ENCODE results near the gene SMAD5. TPM values are rescaled to one million over a fixed set of nuclear protein-coding genes. Genes with fewer than 3 reads are reported as not detected.

SMAD5 gene
- polyA plus RNA-seq, 1 experiment = 98.3 TPM

DNA sequence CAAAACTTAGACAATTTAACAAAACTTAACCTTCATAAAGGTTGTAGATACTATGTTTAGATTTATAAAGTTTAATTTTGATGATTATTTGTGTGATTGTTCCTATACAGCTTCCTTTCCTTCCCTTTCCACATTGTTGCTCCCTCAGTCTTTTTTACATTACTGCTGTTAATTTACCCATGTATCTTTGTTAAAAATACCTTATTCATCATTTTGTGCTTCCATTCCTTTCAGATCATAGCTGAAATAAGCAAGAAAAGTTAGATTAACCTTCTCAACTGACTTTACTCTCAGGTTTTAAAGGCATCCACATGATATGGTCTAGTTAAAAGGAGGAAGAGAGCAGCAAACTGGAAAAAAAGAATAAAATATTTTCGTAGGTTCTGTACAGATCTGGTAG is 2.0 kb downstream of the SMAD5 start:
- H3K27me3 ChIP-seq (ENCODE audit: control insufficient read depth, insufficient read depth, low read length) = no peaks in the 10 kb centered on the region
- TF ChIP-seq CTCF (IDR thresholded peaks at IDR 0.05; ENCODE audit: low read depth, low read length) = no peak
- H3K4me3 ChIP-seq (ENCODE audit: low read depth, low read length) = peak overlapping the region; percentile 93
- H3K9me3 ChIP-seq (ENCODE audit: control insufficient read depth, insufficient read depth, low read length) = no peaks in the 10 kb centered on the region
- ChIA-PET CTCF (interaction anchor here (0.9 to 1.7 kb wide), 5 partner anchors 11 to 190 kb away, joined by 3 to 13 read pairs (median 5); no protein-coding TSS in a partner anchor), POLR2A (no interaction called here)
- no peak for DNase-seq (ENCODE audit: low read depth, low spot score)
- no peak overlapping the region for H3K27ac ChIP-seq (ENCODE audit: low read depth, low read length)

DNA sequence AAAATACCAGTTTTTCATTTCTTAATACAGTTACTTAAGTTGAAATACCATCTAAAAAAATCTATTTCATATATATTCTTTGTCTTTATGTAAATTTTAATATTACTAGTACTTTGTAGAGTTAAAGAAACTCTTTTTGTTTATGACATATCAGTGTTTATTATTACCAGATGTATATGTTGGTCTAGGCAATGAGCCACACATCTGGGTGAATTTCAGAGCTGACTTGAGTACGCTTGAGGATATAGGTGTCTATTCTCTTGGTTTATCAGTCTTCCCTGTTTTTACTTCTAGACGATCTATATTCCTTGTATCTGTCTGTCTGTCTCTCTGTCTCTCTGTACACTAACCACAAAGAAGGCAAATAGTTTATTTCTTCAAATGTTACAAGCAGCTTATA is 2.9 kb downstream of the SMAD5 start:
- Histone ChIP-seq H3K9me3 (ENCODE audit: control insufficient read depth, insufficient read depth, low read length) (no peaks in the 10 kb centered on the region), H3K27me3 (ENCODE audit: control insufficient read depth, insufficient read depth, low read length) (no peaks in the 10 kb centered on the region), H3K4me3 (ENCODE audit: low read depth, low read length) (no peak overlapping the region; the same call in 1 of the 2 replicates), H3K27ac (ENCODE audit: low read depth, low read length) (no peak overlapping the region)
- ChIA-PET CTCF (interaction anchor here (1.4 to 1.9 kb wide), 3 partner anchors 54 to 248 kb away, joined by 3 to 8 read pairs (median 6); no protein-coding TSS in a partner anchor), POLR2A (no interaction called here)
- DNase-seq (ENCODE audit: low read depth, low spot score) = no peak
- no peak for TF ChIP-seq CTCF (IDR thresholded peaks at IDR 0.05; ENCODE audit: low read depth, low read length)

GRCh38 chr5:136137497-136138220 is 5.0 kb downstream of the SMAD5 start:
- POLR2A ChIA-PET = no interaction called here

GRCh38 chr5:136141561-136141960 is 8.9 kb downstream of the SMAD5 start:
- Histone ChIP-seq H3K27ac (ENCODE audit: low read depth, low read length) (no peak overlapping the region), H3K4me3 (ENCODE audit: low read depth, low read length) (no peak overlapping the region), H3K9me3 (ENCODE audit: control insufficient read depth, insufficient read depth, low read length) (no peaks in the 10 kb centered on the region), H3K27me3 (ENCODE audit: control insufficient read depth, insufficient read depth, low read length) (no peaks in the 10 kb centered on the region)
- ChIA-PET POLR2A (interaction anchor here (1.6 kb wide), 1 partner anchor 9 kb away, joined by 7 read pairs; the partner anchor contains the start of gene SMAD5), CTCF (interaction anchor here (1.0 to 2.5 kb wide), 4 partner anchors 10 to 196 kb away, joined by 3 to 7 read pairs (median 4); partner anchors contain the start of gene SMAD5)
- no peak for TF ChIP-seq CTCF (IDR thresholded peaks at IDR 0.05; ENCODE audit: low read depth, low read length)
- DNase-seq (ENCODE audit: low read depth, low spot score) = no peak

More at GRCh38 chr5:136137497-136138220, 5.0 kb downstream of the SMAD5 start:
- H3K9me3 ChIP-seq (ENCODE audit: control insufficient read depth, insufficient read depth, low read length) = no peaks in the 10 kb centered on the region
- H3K27me3 ChIP-seq (ENCODE audit: control insufficient read depth, insufficient read depth, low read length) = no peaks in the 10 kb centered on the region
- CTCF ChIA-PET = interaction anchor here (0.6 to 3.1 kb wide), 3 partner anchors 36 to 250 kb away, joined by 3 to 11 read pairs (median 3); no protein-coding TSS in a partner anchor
- no peak overlapping the region for H3K27ac ChIP-seq (ENCODE audit: low read depth, low read length)
- no peak for TF ChIP-seq CTCF (IDR thresholded peaks at IDR 0.05; ENCODE audit: low read depth, low read length)
- DNase-seq (ENCODE audit: low read depth, low spot score) = no peak
- H3K4me3 ChIP-seq (ENCODE audit: low read depth, low read length) = no peak overlapping the region

- H3K27ac ChIP-seq (ENCODE audit: low read depth, low read length) = no peak overlapping the region
- POLR2A ChIA-PET = no interaction called here
- no peaks in the 10 kb centered on the region for H3K9me3 ChIP-seq (ENCODE audit: control insufficient read depth, insufficient read depth, low read length)
- DNase-seq (ENCODE audit: low read depth, low spot score) = no peak
- CTCF ChIA-PET = interaction anchor here (0.7 to 2.5 kb wide), 2 partner anchors 31 to 199 kb away, joined by 3 to 7 read pairs; no protein-coding TSS in a partner anchor
- H3K27me3 ChIP-seq (ENCODE audit: control insufficient read depth, insufficient read depth, low read length) = no peaks in the 10 kb centered on the region
- H3K4me3 ChIP-seq (ENCODE audit: low read depth, low read length) = no peak overlapping the region
- no peak for TF ChIP-seq CTCF (IDR thresholded peaks at IDR 0.05; ENCODE audit: low read depth, low read length)
These were observed 10.7 kb downstream of the SMAD5 start for GRCh38 chr5:136143312-136143711.

Data from AG04450 (cell line).